Suprapubic skin (tissue), 3 donors: ENCODE results near the gene COL7A1.
"Not testable (repeated sequence)": the region's sequence is repeated elsewhere in the genome, so short reads cannot be mapped to it uniquely, and the experiment has no call there.

Experiments
- POLR2A ChIP-seq, 2 donors: fragments of 450-650 bp; IDR thresholded peaks; one replicate each; pipeline ENCODE4 v1.6.1; 2017; ENCODE audit warnings: antibody characterized with exemption in 2 of 2, mild to moderate bottlenecking in 2 of 2, moderate library complexity in 2 of 2
- TF ChIP-seq, protein P1 (sequence below), 2 donors: fragments of 200-600 bp in 1 of 2; fragments of 450-650 bp in 1 of 2; sonication (generic) in 1 of 2; IDR thresholded peaks; one replicate each; pipeline ENCODE4 v1.5.1; 2016 to 2019; ENCODE audit warnings: antibody characterized with exemption in 2 of 2, mild to moderate bottlenecking in 1 of 2, moderate library complexity in 1 of 2

DNA sequence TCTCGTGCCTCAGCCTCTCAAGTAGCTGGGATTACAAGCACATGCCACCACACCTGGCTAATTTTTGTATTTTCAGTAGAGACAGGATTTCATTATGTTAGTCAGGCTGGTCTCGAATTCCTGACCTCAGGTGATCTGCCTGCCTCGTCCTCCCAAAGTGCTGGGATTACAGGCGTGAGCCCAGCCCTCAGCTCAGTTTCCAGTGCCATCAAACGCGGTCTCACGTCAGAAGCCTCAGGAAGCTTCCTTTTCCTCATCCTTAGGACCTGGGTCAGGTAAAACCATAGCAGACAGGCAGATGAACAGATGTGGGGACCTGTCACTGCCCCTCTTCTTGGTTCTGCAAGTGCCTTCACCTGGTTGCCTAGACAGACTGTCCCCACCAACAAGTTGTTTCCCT, 43.5 kb downstream of the COL7A1 start:
- TF ChIP-seq POLR2A (IDR thresholded peaks at IDR 0.05) = not testable (repeated sequence)
- TF ChIP-seq, protein P1, sequence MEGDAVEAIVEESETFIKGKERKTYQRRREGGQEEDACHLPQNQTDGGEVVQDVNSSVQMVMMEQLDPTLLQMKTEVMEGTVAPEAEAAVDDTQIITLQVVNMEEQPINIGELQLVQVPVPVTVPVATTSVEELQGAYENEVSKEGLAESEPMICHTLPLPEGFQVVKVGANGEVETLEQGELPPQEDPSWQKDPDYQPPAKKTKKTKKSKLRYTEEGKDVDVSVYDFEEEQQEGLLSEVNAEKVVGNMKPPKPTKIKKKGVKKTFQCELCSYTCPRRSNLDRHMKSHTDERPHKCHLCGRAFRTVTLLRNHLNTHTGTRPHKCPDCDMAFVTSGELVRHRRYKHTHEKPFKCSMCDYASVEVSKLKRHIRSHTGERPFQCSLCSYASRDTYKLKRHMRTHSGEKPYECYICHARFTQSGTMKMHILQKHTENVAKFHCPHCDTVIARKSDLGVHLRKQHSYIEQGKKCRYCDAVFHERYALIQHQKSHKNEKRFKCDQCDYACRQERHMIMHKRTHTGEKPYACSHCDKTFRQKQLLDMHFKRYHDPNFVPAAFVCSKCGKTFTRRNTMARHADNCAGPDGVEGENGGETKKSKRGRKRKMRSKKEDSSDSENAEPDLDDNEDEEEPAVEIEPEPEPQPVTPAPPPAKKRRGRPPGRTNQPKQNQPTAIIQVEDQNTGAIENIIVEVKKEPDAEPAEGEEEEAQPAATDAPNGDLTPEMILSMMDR (IDR thresholded peaks at IDR 0.05) = not testable (repeated sequence)
